GM03348 (cell line): ENCODE results near the gene MPHOSPH8.
A peak's percentile ranks its signal among the peaks of the same experiment; 100 is the strongest.
"Not testable (repeated sequence)": the region's sequence is repeated elsewhere in the genome, so short reads cannot be mapped to it uniquely, and the experiment has no call there.

Experiments used
- DNase-seq: peaks from one replicate; pipeline ENCODE4 v3.0.0; 2012; ENCODE audit warnings: low spot score

MPHOSPH8 gene

DNA sequence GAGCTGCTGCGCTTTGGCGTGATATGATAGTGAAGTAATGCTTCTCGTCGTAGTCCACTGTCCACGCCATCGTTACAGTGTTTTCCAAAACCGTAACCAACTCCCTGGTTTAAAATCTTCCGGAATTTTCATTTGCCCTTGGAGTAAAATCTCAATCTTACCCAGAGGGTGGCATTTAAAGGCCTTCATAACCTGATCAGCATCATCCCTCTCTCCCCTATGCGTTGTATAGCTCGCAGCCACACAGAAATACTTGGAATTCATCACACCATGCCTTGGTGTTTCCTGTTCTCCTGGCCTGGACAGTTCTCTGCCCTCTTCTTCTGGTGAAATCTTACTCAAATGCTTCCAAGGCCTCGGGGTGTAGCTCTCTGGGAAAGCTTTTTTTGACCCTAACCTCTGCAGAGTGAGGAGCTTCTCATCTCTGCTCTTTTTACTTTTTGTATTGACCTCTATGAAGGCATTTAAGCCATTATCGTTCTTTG lies 839 bp downstream of the MPHOSPH8 start:
- DNase-seq: peak; percentile 50

- not testable (repeated sequence) for DNase-seq
Observed at GRCh38 chr13:19635926-19636325, 2.5 kb downstream of the MPHOSPH8 start.

DNA sequence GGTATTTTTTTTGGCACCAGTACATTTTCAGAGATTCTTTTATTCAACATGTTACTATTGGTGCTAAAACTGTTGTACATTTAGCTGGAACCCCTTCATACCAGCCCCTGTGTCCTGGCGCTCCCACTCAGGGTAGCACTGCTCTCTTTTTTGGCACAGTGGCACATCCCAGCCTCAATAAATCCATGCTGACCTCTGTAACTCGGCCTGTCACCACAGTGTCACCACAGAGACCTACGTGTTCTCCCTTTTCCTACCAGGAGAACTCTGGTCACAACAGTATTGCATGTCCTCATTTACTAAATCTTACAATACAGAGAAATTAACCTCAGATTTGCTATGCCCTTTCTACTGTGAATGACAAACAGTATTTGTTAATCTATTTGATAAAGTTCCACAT lies 10.2 kb downstream of the MPHOSPH8 start:
- DNase-seq: no peak

DNA sequence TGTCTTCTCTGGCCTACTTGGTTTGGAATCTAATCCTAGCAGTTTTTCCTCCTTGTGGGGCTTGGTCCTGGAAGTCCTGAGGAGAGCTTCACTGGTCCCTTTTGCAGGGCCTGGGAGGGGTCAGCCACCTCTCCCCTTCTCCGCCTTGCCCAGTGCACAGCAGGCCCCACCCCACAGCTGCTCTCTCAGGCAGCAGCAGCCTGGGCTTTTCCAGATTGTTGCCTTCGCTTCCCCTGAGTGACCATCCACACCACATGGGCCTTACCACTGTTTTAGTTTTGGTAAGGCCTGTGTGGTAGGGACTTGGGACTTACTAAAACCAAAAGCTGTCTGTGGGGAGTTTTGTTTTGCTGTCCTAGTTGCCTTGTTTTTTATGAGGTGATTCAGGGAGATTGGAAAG lies 11.5 kb downstream of the MPHOSPH8 start:
- no peak for DNase-seq

- DNase-seq: no peak
Observed at GRCh38 chr13:19646063-19646462, 12.6 kb downstream of the MPHOSPH8 start.

- DNase-seq: no peak
Observed at GRCh38 chr13:19650742-19651141, 17.3 kb downstream of the MPHOSPH8 start.

DNA sequence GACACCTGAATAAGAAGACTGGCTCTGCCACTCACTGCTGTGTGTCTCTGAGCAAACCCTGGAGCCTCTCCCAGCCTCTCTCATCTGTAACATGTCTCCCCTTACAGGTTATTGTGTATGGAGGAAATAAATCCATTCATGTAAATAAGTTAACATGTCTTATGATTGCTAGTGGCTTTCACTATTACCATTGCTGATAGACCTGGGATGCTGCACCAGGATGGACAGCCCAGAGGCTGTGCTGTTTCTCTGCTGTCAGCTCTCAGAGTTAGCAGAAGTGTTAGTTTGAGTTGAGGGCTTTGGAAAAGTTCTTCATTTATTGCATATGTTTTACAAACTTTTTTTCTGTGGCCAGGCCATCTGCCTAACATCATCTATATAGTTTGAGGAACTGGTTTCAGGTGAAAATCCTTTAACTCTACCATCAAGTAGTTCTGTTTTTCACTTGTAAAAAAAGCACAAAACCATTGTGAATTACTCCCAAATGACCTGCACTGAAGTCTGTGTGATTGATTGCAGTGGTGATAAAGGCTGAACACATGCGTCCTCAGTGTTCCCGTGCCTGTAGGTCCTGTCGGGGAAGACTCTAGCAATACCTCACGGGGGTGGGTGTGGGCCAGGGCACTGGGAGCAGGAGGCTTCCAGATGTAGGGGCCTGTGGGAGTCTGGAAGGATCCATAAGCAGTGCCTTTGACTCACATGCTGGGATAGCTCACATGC lies 24.6 kb downstream of the MPHOSPH8 start:
- no peak for DNase-seq

DNA sequence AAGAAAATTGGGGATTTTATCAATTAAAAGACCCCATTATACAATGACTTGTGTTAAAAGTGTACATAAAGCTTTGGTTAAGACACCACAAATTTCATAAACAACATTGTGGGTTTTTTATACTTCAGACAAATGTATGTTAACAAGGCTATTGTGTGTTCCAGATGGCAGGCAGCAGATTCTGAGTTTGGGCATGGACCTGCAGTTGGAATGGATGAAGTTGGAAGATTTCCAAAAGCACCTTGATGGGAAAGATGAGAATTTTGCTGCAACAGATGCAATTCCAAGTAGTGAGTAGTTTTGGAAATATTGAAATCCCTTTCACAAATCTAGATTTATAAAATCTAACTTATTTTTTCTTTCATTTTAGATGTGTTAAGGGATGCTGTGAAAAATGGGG lies 25.4 kb downstream of the MPHOSPH8 start:
- DNase-seq: no peak

DNA sequence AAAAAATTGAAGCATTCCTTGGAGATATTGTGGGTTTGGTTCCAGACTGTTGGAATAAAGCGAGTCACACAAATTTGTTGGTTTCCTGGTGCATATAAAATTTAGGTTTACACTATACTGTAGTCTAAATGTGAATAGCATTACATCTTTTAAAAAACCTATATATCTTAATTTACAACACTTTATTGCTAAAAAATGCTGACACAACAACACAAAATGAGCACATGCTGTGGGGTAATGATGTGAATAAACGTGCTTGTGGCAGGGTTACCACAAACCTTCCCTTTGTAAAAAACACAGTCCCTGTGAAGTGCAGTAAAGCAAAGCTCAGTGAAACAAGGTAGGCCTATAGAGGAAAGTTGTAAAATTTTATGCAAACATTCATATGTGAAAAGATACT lies 27.7 kb downstream of the MPHOSPH8 start:
- no peak for DNase-seq

- no peak for DNase-seq
Observed at GRCh38 chr13:19661561-19661960, 28.1 kb downstream of the MPHOSPH8 start.

GRCh38 chr13:19663416-19663979 lies 30.0 kb downstream of the MPHOSPH8 start:
- DNase-seq: no peak

DNA sequence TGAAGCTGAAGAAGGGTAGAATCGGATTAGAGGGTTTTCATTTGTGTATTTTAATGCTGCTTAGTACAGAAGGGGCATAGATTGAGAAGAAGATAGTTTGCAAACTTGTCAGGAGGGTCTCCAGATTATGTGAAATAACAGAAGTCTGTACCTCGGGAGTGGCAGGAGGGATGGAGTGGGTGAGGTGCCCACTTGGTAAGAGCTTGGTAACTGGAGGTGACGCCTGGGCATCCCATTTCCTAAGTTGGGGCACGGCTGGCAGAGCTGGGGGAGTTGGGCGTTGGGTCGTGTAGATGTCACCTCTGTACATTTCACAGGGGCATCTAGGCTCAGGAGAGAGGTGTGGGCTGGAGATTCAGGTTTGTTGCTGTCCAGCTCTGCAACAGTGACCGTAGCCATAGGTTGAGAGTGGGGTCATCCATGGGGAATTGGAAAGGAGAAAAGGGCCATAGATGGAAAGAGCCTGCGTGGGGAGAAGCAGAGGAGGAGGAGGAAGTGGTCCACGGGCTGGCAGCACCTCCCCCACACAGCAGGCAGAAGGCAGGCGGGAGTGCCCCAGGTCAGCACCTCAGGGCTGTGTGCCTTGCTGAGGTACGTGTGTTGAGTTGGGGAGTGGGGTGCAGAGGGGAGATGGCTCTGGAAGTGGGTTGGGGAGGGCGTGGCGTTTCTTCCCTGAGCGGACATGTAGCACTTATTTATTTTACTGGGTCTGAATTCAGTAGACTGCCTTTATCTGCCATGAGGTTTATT lies 31.2 kb downstream of the MPHOSPH8 start:
- no peak for DNase-seq

DNA sequence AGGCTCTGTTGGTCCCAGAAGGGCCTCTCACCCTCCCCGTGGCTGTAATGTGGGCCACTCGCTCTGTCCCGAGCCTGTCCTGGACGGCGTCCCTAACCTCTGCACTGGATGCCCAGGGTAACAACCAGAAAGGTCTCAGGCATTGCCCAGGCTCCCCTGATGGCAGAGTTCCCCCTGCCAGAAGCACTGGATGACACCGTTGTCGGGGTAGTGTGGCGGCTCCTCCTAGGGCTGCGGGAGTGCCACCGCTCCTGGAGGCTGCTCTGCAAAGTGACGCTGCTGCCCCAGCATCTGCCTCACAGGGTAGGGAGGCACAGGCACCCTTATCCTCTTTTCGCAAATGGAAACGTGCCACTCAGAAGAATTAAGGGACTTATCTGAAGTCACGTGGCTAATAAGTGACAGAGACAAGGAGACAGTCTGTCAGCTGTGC lies 32.0 kb downstream of the MPHOSPH8 start:
- no peak for DNase-seq

- DNase-seq: no peak
Observed at GRCh38 chr13:19668778-19669177, 35.3 kb downstream of the MPHOSPH8 start.

DNA sequence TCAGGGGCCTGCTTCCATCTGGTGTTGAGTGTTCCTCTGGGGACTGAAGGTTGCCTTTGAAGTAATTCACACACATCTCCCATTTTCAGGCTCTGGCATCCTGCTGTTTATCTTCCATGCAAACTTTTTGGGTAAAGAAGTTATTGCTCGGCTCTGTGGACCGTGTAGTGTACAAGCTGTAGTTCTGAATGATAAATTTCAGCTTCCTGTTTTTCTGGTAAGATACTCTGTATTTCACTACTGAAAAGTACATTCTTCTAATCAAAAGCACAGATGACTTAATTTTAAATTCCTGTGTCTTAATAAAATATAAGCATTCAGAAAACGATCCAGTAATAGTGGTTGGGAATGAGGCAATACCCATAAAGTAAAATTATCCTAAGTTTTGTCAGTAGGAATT lies 36.7 kb downstream of the MPHOSPH8 start:
- no peak for DNase-seq

- no peak for DNase-seq
Observed at GRCh38 chr13:19672990-19673389, 39.5 kb downstream of the MPHOSPH8 start.

DNA sequence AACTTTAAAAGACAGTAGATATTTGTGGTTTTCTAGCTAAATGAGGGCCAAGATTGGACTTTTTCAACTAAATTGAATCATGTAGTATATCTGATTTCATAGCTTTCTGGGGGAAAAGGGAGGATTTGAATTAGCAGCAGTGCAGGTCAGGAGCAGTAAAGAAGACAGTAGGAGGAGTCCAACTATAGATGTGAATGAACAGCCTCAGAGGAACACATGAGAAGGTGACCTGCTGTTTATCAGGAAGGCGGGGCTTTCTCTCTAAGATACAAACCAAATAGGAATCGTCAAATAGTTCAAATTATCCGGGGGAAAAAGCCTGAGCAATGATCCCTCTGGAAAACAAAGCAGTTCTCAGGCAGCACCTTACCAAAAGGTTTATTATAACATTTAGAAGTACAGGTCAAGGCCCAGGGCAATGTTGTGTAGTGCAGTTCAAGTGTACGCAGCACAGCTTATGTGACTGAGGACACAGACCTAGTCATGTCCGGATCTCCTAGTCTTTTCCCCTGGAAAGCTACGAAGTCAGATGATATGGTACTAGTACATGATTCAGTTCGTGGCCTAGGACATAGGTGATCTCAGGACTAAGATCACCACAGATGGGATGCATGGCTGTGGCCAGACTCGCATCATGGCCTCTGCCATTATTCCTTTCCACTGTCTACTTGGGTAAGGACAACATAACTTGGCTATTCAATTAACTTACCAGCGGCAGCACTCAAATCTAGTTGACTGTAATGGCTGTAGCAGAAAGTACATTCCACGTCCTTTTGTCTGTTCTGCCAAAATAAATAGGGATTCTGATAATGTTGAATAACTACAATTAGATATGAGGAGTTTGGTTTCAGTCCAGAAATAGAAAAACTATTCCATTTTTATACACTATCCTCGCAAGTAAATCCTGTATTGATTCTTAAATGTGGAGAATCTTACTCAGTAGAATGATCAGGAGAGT lies 40.3 kb downstream of the MPHOSPH8 start:
- no peak for DNase-seq

DNA sequence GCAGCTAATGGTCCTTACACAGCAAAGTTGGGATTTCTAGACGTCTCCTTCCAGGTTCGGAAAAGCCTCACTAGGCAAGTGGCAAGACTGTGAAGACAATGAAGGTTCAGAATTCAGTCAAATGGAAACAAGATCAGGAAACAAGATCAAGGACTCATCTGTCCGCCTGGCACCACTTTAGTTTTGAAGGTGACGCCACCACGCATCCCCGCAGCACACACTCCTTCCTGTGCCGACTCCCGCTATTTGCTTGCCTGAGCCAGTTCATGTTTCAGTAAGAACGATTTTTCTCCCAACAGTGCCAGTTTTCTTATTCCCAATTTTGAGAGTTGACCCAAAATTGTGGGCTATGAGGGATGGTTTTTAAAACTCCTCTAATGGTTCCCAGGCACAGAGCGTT lies 41.4 kb downstream of the MPHOSPH8 start:
- DNase-seq: no peak

DNA sequence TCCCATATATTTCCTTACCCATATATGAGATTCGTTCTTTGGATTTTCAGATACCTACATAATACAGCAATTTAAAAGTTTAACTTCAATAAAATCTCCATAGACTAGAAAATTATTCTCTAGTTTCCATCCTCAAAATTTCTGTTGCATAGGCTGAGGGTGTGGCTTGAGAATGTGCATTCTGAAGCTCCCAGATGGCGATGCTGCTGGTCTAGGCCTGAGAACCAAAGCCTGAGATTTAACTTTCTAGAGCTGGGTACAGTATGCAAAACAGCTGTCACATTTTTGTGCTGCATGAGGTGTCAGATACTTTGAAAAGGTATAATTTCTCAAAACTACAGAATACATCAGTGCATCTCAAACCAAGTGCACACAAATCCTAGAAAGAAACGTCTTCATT lies 42.7 kb downstream of the MPHOSPH8 start:
- DNase-seq: no peak

DNA sequence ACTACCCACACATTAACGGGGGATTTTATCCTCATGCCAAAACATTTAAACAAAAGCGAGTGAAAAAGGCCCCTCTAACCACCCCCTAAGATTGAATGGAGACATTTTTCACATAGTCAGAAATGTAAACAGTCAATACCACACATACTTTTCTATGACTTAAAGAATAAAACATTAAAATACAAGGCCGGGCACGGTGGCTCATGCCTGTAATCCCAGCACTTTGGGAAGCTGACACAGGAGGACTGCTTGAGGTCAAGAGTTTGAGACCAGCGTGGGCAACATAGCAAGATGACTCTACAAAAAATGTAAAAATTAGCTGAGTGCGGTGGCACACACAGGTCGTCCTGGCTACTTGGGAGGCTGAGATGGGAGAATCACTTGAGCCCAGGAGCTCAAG lies 47.3 kb downstream of the MPHOSPH8 start:
- DNase-seq: no peak

- DNase-seq: no peak
Observed at GRCh38 chr13:19681517-19681916, 48.1 kb downstream of the MPHOSPH8 start.

- DNase-seq: no peak
Observed at GRCh38 chr13:19685034-19685433, 51.6 kb downstream of the MPHOSPH8 start.
